GM18507 (cell line): ENCODE data around the gene LGMN.

Experiments used
- DNase-seq: peaks from one replicate; pipeline ENCODE4 v3.0.0; 2011; ENCODE audit warnings: low read depth; ENCODE audit not compliant: insufficient read length; ENCODE audit errors: extremely low spot score
- FAIRE-seq: peaks from 2 replicates; lab custom pipeline; 2011; peaks lifted over from hg19 to GRCh38; lab: Jason Lieb, UNC

LGMN gene

GRCh38 chr14:92703516-92703915 lies 44.9 kb downstream of the LGMN start:
- DNase-seq (no peak), FAIRE-seq (no peak)

- peak; percentile 51 for FAIRE-seq
- DNase-seq = no peak
Observed at GRCh38 chr14:92702441-92702918, 45.9 kb downstream of the LGMN start.

GRCh38 chr14:92701826-92702225 lies 46.6 kb downstream of the LGMN start:
- no peak for DNase-seq

GRCh38 chr14:92698393-92698792 lies 50.0 kb downstream of the LGMN start:
- DNase-seq (no peak), FAIRE-seq (no peak)

More at GRCh38 chr14:92701826-92702225, 46.6 kb downstream of the LGMN start:
- no peak for FAIRE-seq

- FAIRE-seq (peak; percentile 5), DNase-seq (no peak)
Observed at GRCh38 chr14:92696366-92696765, 52.1 kb downstream of the LGMN start.

GRCh38 chr14:92695562-92695961 lies 52.9 kb downstream of the LGMN start:
- no peak for DNase-seq
- FAIRE-seq = no peak

- FAIRE-seq = no peak
- DNase-seq = no peak
Observed at GRCh38 chr14:92694807-92695206, 53.6 kb downstream of the LGMN start.

GRCh38 chr14:92693998-92694795 lies 54.2 kb downstream of the LGMN start:
- DNase-seq (no peak), FAIRE-seq (no peak)

GRCh38 chr14:92692822-92693226 lies 55.6 kb downstream of the LGMN start:
- DNase-seq (no peak), FAIRE-seq (no peak)

GRCh38 chr14:92690171-92691011 lies 58.0 kb downstream of the LGMN start:
- FAIRE-seq (peak; percentile 62), DNase-seq (no peak)

- no peak for DNase-seq
- no peak for FAIRE-seq
Observed at GRCh38 chr14:92688434-92689375, 59.7 kb downstream of the LGMN start.

GRCh38 chr14:92687681-92688433 lies 60.6 kb downstream of the LGMN start:
- DNase-seq (no peak), FAIRE-seq (no peak)

GRCh38 chr14:92686900-92687427 lies 61.5 kb downstream of the LGMN start:
- FAIRE-seq = peak; percentile 81
- peak; percentile 79 for DNase-seq

- DNase-seq (no peak), FAIRE-seq (no peak)
Observed at GRCh38 chr14:92686411-92686899, 62.0 kb downstream of the LGMN start.

- FAIRE-seq (no peak), DNase-seq (no peak)
Observed at GRCh38 chr14:92685784-92686355, 62.6 kb downstream of the LGMN start.

GRCh38 chr14:92684801-92685560 lies 63.4 kb downstream of the LGMN start:
- DNase-seq (no peak), FAIRE-seq (no peak)

- DNase-seq (no peak), FAIRE-seq (no peak)
Observed at GRCh38 chr14:92683041-92683440, 65.4 kb downstream of the LGMN start.
